B cell (primary cell): ENCODE results near the gene RMDN2. TPM values are rescaled to one million over a fixed set of nuclear protein-coding genes. Genes with fewer than 3 reads are reported as not detected.

ENCODE experiments used
- ATAC-seq: fragments of 200-7000 bp; cut with Tn5 transposase; one replicate; pipeline ENCODE4 v1.10.0; 2021; ENCODE audit warnings: low read depth, mild to moderate bottlenecking, moderate number of reproducible peaks, moderate library complexity
- CTCF ChIA-PET: fragments of 350-600 bp; sonication (Branson Sonifier 250); formaldehyde crosslinking; loops from one replicate; lab custom pipeline; 2021; ENCODE audit warnings: antibody characterized with exemption, inconsistent platforms; lab: Charles Lee
- POLR2A ChIA-PET: fragments of 350-600 bp; sonication (Branson Sonifier 250); formaldehyde crosslinking; loops from one replicate; lab custom pipeline; 2021; ENCODE audit warnings: antibody characterized with exemption; lab: Charles Lee
- DNase-seq: peaks from one replicate; pipeline ENCODE4 v3.0.0; 2013
- H2AFZ ChIP-seq: 2 replicates; pipeline ENCODE4 v1.6.1; 2012; ENCODE audit warnings: mild to moderate bottlenecking, low read depth, low read length; ENCODE audit not compliant: insufficient read depth, poor library complexity, severe bottlenecking
- H3K27ac ChIP-seq, 2 donors: 1 replicate in 1 of 2; 2 replicates in 1 of 2; pipeline ENCODE4 v1.5.1; 2012 to 2013; ENCODE audit warnings: low read length in 2 of 2, mild to moderate bottlenecking in 2 of 2, moderate library complexity in 1 of 2
- H3K27me3 ChIP-seq, 4 experiments: fragments of 200-600 bp in 1 of 4; sonication (generic) in 1 of 4; replicated peaks in 1 of 4; 1 replicate in 2 of 4; 2 replicates in 2 of 4; pipeline versions ENCODE4 v1.6.1 to v1.7.0; 2013 to 2016; ENCODE audit warnings: low read length in 3 of 4, mild to moderate bottlenecking in 2 of 4, mixed read lengths in 1 of 4, moderate library complexity in 1 of 4; ENCODE audit not compliant: insufficient read depth in 4 of 4, control insufficient read depth in 3 of 4; ENCODE audit errors: control extremely low read depth in 1 of 4
- H3K36me3 ChIP-seq, 2 experiments: replicated peaks in 1 of 2; 1 replicate in 1 of 2; 2 replicates in 1 of 2; pipeline versions ENCODE4 v1.6.1 to v1.7.1; 2013; ENCODE audit warnings: low read length in 1 of 2; ENCODE audit not compliant: insufficient read depth in 2 of 2, control insufficient read depth in 1 of 2; ENCODE audit errors: control extremely low read depth in 1 of 2, extremely low read depth in 1 of 2
- H3K4me1 ChIP-seq, 2 donors: fragments of 200-600 bp in 1 of 2; sonication (generic) in 1 of 2; 1 replicate in 1 of 2; 2 replicates in 1 of 2; pipeline versions ENCODE4 v1.5.1 to v1.6.1; 2013 to 2017; ENCODE audit warnings: low read length in 2 of 2; ENCODE audit not compliant: control insufficient read depth in 2 of 2, insufficient read depth in 2 of 2
- H3K4me2 ChIP-seq: replicated peaks from 2 replicates; pipeline ENCODE3; 2012; ENCODE audit warnings: mild to moderate bottlenecking, low read depth, low read length; ENCODE audit not compliant: poor library complexity, severe bottlenecking
- H3K4me3 ChIP-seq, 5 experiments: fragments of 200-600 bp in 1 of 5; sonication (generic) in 1 of 5; 1 replicate in 3 of 5; 2 replicates in 2 of 5; pipeline versions ENCODE4 v1.5.1 to v1.7.0; 2011 to 2016; ENCODE audit warnings: low read length in 4 of 5, mild to moderate bottlenecking in 4 of 5, low read depth in 2 of 5, control low read depth in 1 of 5, moderate library complexity in 1 of 5; ENCODE audit not compliant: insufficient read depth in 1 of 5; ENCODE audit errors: control extremely low read depth in 1 of 5, extremely low read depth in 1 of 5
- H3K79me2 ChIP-seq: fragments of 200-600 bp; sonication (generic); one replicate; pipeline ENCODE4 v1.6.0; 2016; ENCODE audit warnings: low read length; ENCODE audit not compliant: control insufficient read depth, insufficient read depth
- H3K9ac ChIP-seq: fragments of 200-600 bp; sonication (generic); 2 replicates; pipeline ENCODE4 v1.6.1; 2017; ENCODE audit warnings: mild to moderate bottlenecking, low read length, moderate library complexity
- H3K9me3 ChIP-seq, 3 donors: one replicate each; pipeline versions ENCODE4 v1.6.1 to v1.7.1; 2013; ENCODE audit warnings: low read length in 2 of 3; ENCODE audit not compliant: control insufficient read depth in 2 of 3, insufficient read depth in 1 of 3; ENCODE audit errors: control extremely low read depth in 1 of 3
- H4K20me1 ChIP-seq: 2 replicates; pipeline ENCODE4 v1.6.0; 2012; ENCODE audit warnings: mild to moderate bottlenecking, low read length; ENCODE audit not compliant: insufficient read depth, control insufficient read depth, poor library complexity, severe bottlenecking
- H3K27ac Mint-ChIP-seq: one replicate; pipeline ENCODE4 v1.8.0; 2021; ENCODE audit warnings: mixed read lengths
- H3K27me3 Mint-ChIP-seq: one replicate; pipeline ENCODE4 v1.8.0; 2021; ENCODE audit warnings: mixed read lengths
- H3K4me1 Mint-ChIP-seq: one replicate; pipeline ENCODE4 v1.8.0; 2021; ENCODE audit warnings: mixed read lengths
- H3K4me3 Mint-ChIP-seq: one replicate; pipeline ENCODE4 v1.8.0; 2021; ENCODE audit warnings: mixed read lengths
- H3K9me3 Mint-ChIP-seq: one replicate; pipeline ENCODE4 v1.8.0; 2022; ENCODE audit warnings: mixed read lengths; ENCODE audit not compliant: insufficient read depth
- CTCF ChIP-seq: fragments of 200-600 bp; IDR thresholded peaks from one replicate; pipeline ENCODE4 v1.8.0; 2022; ENCODE audit warnings: antibody characterized with exemption, mild to moderate bottlenecking
- EZH2 ChIP-seq: IDR thresholded peaks from 2 replicates; pipeline ENCODE4 v1.6.1; 2012; ENCODE audit warnings: borderline replicate concordance, low read depth, mild to moderate bottlenecking, moderate library complexity, low read length; ENCODE audit not compliant: insufficient read depth, poor library complexity, severe bottlenecking
- WGBS: methylation state at CpG from one replicate; pipeline ENCODE4 v1.1.5; 2013; ENCODE audit warnings: missing lambda C conversion rate; ENCODE audit not compliant: insufficient coverage; 5-methylcytosine and 5-hydroxymethylcytosine counted together
- intact Hi-C: fragments of 100-400 bp; cut with micrococcal nuclease; formaldehyde crosslinking; loops from one replicate; pipeline ENCODE4 v1.10.0; 2022
- polyA plus RNA-seq: library from polyadenylated mRNA; depleted of rRNA; stranded (reverse); fragments of >200 nt; gene quantifications from 2 replicates; pipeline ENCODE4 v1.2.3, GENCODE V29; 2012
- total RNA-seq, 2 donors: library from RNA; stranded (reverse); fragments of 120-200 nt in 1 of 2; gene quantifications; 1 replicate in 1 of 2; 2 replicates in 1 of 2; pipeline versions ENCODE4 v1.2.3 to v1.2.4, GENCODE V29; 2013 to 2022

RMDN2 gene
- total and polyA plus RNA-seq, 2 donors (not counting 1 experiment from before 2014, with no cell fraction given): 6.4 to 6.6 TPM

GRCh38 chr2:37912056-37912455, 13.0 kb upstream of the RMDN2 start:
- H3K9ac ChIP-seq: no peak overlapping the region
- no peaks in the 10 kb centered on the region for H3K36me3 ChIP-seq
- H3K27me3 Mint-ChIP-seq: peaks cover 3% of the 10 kb centered on the region
- no peaks in the 10 kb centered on the region for H3K79me2 ChIP-seq
- no peak overlapping the region for H2AFZ ChIP-seq
- TF ChIP-seq CTCF: no peak
- TF ChIP-seq EZH2: no peak
- DNase-seq: no peak
- no peaks in the 10 kb centered on the region for H3K27me3 ChIP-seq
- ChIA-PET POLR2A (no interaction called here), CTCF (no interaction called here)
- no peaks in the 10 kb centered on the region for H3K4me1 ChIP-seq
- no peaks in the 10 kb centered on the region for H3K4me1 Mint-ChIP-seq
- ATAC-seq: no peak
- H3K27ac Mint-ChIP-seq: no peak overlapping the region
- intact Hi-C loops: no loop called here
- no peak overlapping the region for H3K27ac ChIP-seq
- H3K4me3 ChIP-seq: no peak overlapping the region
- no peaks in the 10 kb centered on the region for H3K9me3 ChIP-seq
- H3K4me2 ChIP-seq: no peak overlapping the region
- no peaks in the 10 kb centered on the region for H4K20me1 ChIP-seq
- no peak overlapping the region for H3K4me3 Mint-ChIP-seq
- no peaks in the 10 kb centered on the region for H3K9me3 Mint-ChIP-seq
- no CpG with 5 or more reads among the region's 1 CpG for WGBS

GRCh38 chr2:37912616-37913015, 12.5 kb upstream of the RMDN2 start:
- no peaks in the 10 kb centered on the region for H3K4me1 Mint-ChIP-seq
- no peak overlapping the region for H3K9ac ChIP-seq
- DNase-seq (no peak), ATAC-seq (no peak)
- no peaks in the 10 kb centered on the region for H3K4me1 ChIP-seq
- no peak overlapping the region for H2AFZ ChIP-seq
- ChIA-PET POLR2A (no interaction called here), CTCF (no interaction called here)
- no peak overlapping the region for H3K27ac Mint-ChIP-seq
- H3K9me3 ChIP-seq: no peaks in the 10 kb centered on the region
- H3K4me3 ChIP-seq: no peak overlapping the region
- no peaks in the 10 kb centered on the region for H3K9me3 Mint-ChIP-seq
- no CpG with 5 or more reads among the region's 2 CpGs for WGBS
- H4K20me1 ChIP-seq: no peaks in the 10 kb centered on the region
- intact Hi-C loops: no loop called here
- H3K27me3 Mint-ChIP-seq: peaks cover 3% of the 10 kb centered on the region
- no peak overlapping the region for H3K4me3 Mint-ChIP-seq
- no peaks in the 10 kb centered on the region for H3K27me3 ChIP-seq
- no peaks in the 10 kb centered on the region for H3K79me2 ChIP-seq
- TF ChIP-seq EZH2: no peak
- TF ChIP-seq CTCF: no peak
- no peaks in the 10 kb centered on the region for H3K36me3 ChIP-seq
- no peak overlapping the region for H3K27ac ChIP-seq
- no peak overlapping the region for H3K4me2 ChIP-seq
